GM18907 (cell line): ENCODE measurements around the gene MYCBPAP.

Experiments
- ATAC-seq: cut with Tn5 transposase; IDR thresholded peaks from one replicate; pipeline ENCODE4 v1.9.1; 2021; ENCODE audit warnings: mild to moderate bottlenecking, moderate library complexity; ENCODE audit not compliant: unreplicated experiment

The MYCBPAP gene

GRCh38 chr17:50569592-50569991 is 61.4 kb downstream of the MYCBPAP start:
- ATAC-seq = no peak

DNA sequence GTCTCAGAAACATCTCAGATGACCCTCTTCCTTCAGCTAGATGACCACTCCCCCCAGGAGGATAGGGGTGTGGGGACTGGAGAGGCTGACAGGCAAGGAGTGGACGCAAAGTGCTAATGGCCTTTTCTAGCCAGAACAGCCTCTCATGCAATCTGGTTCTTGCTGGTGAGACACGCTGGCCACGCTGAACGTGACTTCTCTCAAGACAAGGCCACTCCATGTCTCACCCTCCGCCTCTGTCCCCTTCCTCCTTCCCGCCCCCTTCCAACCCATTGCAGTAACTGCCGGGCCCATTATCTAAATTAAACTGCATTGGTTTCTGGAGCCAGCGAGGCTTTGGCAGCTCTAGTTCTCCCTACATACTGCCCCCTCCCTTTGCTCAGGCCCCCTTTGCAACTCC is 61.8 kb downstream of the MYCBPAP start:
- no peak for ATAC-seq

DNA sequence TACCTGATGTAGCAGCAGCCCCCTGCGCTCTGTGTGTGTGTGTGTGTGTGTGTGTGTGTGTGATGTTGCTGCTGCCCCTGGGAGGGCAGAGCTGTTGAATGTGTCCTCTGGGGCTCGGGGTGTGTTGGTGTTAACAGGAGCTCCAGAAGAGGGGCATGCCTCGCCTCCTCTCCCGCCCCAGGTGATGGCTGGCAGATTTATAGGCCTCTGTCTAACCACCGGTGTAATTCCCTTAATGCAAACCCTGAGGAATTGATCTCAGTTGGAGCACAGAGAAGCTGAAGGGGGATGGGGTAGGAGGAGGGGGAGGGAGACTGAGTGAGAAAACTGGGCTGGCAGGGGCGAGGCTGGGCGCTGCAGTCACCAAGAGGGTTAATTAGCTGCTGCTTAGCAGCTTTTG is 62.3 kb downstream of the MYCBPAP start:
- ATAC-seq = no peak

DNA sequence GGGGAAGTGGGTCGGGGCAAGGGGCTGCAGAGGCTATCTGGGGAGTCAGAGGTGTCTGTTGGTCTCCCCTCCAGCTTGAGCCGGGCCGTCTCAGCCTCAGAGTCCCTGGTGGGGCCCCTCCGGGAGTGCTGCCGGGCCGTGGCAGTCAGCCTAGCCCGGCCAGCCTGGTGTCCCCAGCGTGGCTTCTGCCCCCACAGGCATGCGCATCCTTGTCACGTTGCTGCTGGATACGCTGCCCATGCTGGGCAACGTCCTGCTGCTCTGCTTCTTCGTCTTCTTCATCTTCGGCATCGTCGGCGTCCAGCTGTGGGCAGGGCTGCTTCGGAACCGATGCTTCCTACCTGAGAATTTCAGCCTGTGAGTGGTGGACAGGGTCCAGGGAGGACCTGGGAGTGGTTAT is 63.4 kb downstream of the MYCBPAP start:
- no peak for ATAC-seq

GRCh38 chr17:50572541-50572940 is 64.3 kb downstream of the MYCBPAP start:
- no peak for ATAC-seq

GRCh38 chr17:50573866-50574611 is 65.8 kb downstream of the MYCBPAP start:
- no peak for ATAC-seq

DNA sequence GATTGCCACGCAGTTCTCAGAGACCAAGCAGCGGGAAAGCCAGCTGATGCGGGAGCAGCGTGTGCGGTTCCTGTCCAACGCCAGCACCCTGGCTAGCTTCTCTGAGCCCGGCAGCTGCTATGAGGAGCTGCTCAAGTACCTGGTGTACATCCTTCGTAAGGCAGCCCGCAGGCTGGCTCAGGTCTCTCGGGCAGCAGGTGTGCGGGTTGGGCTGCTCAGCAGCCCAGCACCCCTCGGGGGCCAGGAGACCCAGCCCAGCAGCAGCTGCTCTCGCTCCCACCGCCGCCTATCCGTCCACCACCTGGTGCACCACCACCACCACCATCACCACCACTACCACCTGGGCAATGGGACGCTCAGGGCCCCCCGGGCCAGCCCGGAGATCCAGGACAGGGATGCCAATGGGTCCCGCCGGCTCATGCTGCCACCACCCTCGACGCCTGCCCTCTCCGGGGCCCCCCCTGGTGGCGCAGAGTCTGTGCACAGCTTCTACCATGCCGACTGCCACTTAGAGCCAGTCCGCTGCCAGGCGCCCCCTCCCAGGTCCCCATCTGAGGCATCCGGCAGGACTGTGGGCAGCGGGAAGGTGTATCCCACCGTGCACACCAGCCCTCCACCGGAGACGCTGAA is 67.5 kb downstream of the MYCBPAP start:
- no peak for ATAC-seq

GRCh38 chr17:50576864-50577263 is 68.6 kb downstream of the MYCBPAP start:
- no peak for ATAC-seq

- ATAC-seq = no peak
Observed at GRCh38 chr17:50577451-50577954, 69.3 kb downstream of the MYCBPAP start.

DNA sequence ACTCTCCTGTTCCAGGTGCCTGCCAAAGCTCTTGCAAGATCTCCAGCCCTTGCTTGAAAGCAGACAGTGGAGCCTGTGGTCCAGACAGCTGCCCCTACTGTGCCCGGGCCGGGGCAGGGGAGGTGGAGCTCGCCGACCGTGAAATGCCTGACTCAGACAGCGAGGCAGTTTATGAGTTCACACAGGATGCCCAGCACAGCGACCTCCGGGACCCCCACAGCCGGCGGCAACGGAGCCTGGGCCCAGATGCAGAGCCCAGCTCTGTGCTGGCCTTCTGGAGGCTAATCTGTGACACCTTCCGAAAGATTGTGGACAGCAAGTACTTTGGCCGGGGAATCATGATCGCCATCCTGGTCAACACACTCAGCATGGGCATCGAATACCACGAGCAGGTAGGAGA is 69.9 kb downstream of the MYCBPAP start:
- no peak for ATAC-seq

GRCh38 chr17:50579399-50579798 is 71.2 kb downstream of the MYCBPAP start:
- no peak for ATAC-seq

GRCh38 chr17:50580646-50581045 is 72.4 kb downstream of the MYCBPAP start:
- no peak for ATAC-seq
